PC-9 (cell line): ENCODE results near the gene WDR77.

Source experiments
- CTCF ChIP-seq: fragments of 200-600 bp; sonication (generic); conservative IDR thresholded peaks from 2 replicates; pipeline ENCODE4 v1.6.1; 2017; ENCODE audit warnings: mixed run types, antibody characterized with exemption, mild to moderate bottlenecking, moderate library complexity
- EZH2 ChIP-seq: fragments of 200-600 bp; sonication (generic); IDR thresholded peaks from 2 replicates; pipeline ENCODE4 v1.8.0; 2017; ENCODE audit warnings: antibody characterized with exemption, low read depth

GRCh38 chr1:111412839-111413238 lies 36.2 kb downstream of the WDR77 start:
- TF ChIP-seq EZH2 (no peak), CTCF (no peak)
